Endodermal cell (in vitro differentiated cells): ENCODE results near the gene SNRPF. TPM values are rescaled to one million over a fixed set of nuclear protein-coding genes. Genes with fewer than 3 reads are reported as not detected.

Source experiments
- DNase-seq: peaks from one replicate; pipeline ENCODE4 v3.0.0-alpha.2; 2017
- H3K27ac ChIP-seq: 2 replicates; pipeline ENCODE4 v1.5.1; 2013; ENCODE audit warnings: mild to moderate bottlenecking, low read depth, low read length, moderate library complexity
- H3K27me3 ChIP-seq: 2 replicates; pipeline ENCODE4 v1.6.1; 2013; ENCODE audit warnings: mild to moderate bottlenecking, low read length, moderate library complexity; ENCODE audit not compliant: insufficient read depth, control insufficient read depth, poor library complexity, severe bottlenecking
- H3K36me3 ChIP-seq: 2 replicates; pipeline ENCODE4 v1.7.0; 2013; ENCODE audit warnings: mild to moderate bottlenecking, low read length, moderate library complexity; ENCODE audit not compliant: control insufficient read depth, insufficient read depth
- H3K4me1 ChIP-seq: one replicate; pipeline ENCODE4 v1.7.0; 2013; ENCODE audit warnings: low read length; ENCODE audit not compliant: control insufficient read depth, insufficient read depth
- H3K4me3 ChIP-seq: 2 replicates; pipeline ENCODE4 v1.5.1; 2013; ENCODE audit warnings: mild to moderate bottlenecking, low read length, moderate library complexity
- H3K9ac ChIP-seq: 2 replicates; pipeline ENCODE4 v1.6.1; 2013; ENCODE audit warnings: mild to moderate bottlenecking, low read length, moderate library complexity; ENCODE audit not compliant: poor library complexity, severe bottlenecking; ENCODE audit errors: extremely low read depth
- H3K9me3 ChIP-seq: 2 replicates; pipeline ENCODE4 v1.6.1; 2013; ENCODE audit warnings: mild to moderate bottlenecking, low read length, moderate library complexity; ENCODE audit not compliant: control insufficient read depth
- H3K27ac Mint-ChIP-seq: 2 replicates; pipeline ENCODE4 v1.8.0; 2020; ENCODE audit warnings: mixed read lengths
- H3K27me3 Mint-ChIP-seq: 2 replicates; pipeline ENCODE4 v1.8.0; 2021; ENCODE audit warnings: mild to moderate bottlenecking, mixed read lengths; ENCODE audit not compliant: insufficient read depth
- H3K36me3 Mint-ChIP-seq: 2 replicates; pipeline ENCODE4 v1.8.0; 2020; ENCODE audit warnings: low read depth, mixed read lengths
- H3K4me1 Mint-ChIP-seq: 2 replicates; pipeline ENCODE4 v1.8.0; 2020; ENCODE audit warnings: mixed read lengths
- H3K4me3 Mint-ChIP-seq: 2 replicates; pipeline ENCODE4 v1.8.0; 2020; ENCODE audit warnings: mild to moderate bottlenecking, moderate library complexity, mixed read lengths
- H3K9me3 Mint-ChIP-seq: 2 replicates; pipeline ENCODE4 v1.8.0; 2020; ENCODE audit warnings: mild to moderate bottlenecking, mixed read lengths
- CTCF ChIP-seq: fragments of 200-600 bp; sonication (generic); conservative IDR thresholded peaks from 2 replicates; pipeline ENCODE4 v1.5.0; 2021; ENCODE audit warnings: antibody characterized with exemption, mild to moderate bottlenecking
- WGBS, 2 experiments: methylation state at CpG; one replicate each; pipeline versions ENCODE4 v1.1.5 to v1.1.7; 2013; ENCODE audit warnings: missing lambda C conversion rate in 2 of 2, mixed read lengths in 1 of 2; ENCODE audit not compliant: insufficient coverage in 1 of 2, insufficient read length in 1 of 2; 5-methylcytosine and 5-hydroxymethylcytosine counted together
- total RNA-seq, 2 donors: library from RNA; stranded (reverse); fragmentation: NEBNext Ultra II Directional in 1 of 2; extraction: Animal tissue kit (Norgen Biotek cat#: 25700) in 1 of 2; gene quantifications; 2 replicates in 1 of 2; 3 replicates in 1 of 2; pipeline ENCODE4 v1.2.1, GENCODE V29; 2021

The SNRPF gene
- total RNA-seq, 2 donors from 2014 or later: 59.6 to 66.5 TPM

GRCh38 chr12:95830335-95831089 lies 28.2 kb upstream of the SNRPF start:
- no peak for DNase-seq
- Mint-ChIP-seq H3K27ac (no peak overlapping the region), H3K4me3 (no peak overlapping the region), H3K27me3 (no peaks in the 10 kb centered on the region), H3K9me3 (no peaks in the 10 kb centered on the region), H3K36me3 (no peaks in the 10 kb centered on the region), H3K4me1 (peaks cover 9% of the 10 kb centered on the region)
- no peak overlapping the region for H3K27ac ChIP-seq
- no peaks in the 10 kb centered on the region for H3K9me3 ChIP-seq
- no peaks in the 10 kb centered on the region for H3K27me3 ChIP-seq
- H3K36me3 ChIP-seq: no peaks in the 10 kb centered on the region
- H3K4me3 ChIP-seq: no peak overlapping the region
- no peaks in the 10 kb centered on the region for H3K4me1 ChIP-seq
- TF ChIP-seq CTCF: no peak
- WGBS, 2 experiments: 90 to 100% methylated on average over 1 of the region's 2 CpGs
- H3K9ac ChIP-seq: no peak overlapping the region

- 80% methylated on average over 1 of the region's 1 CpG; no CpG with 5 or more reads in 1 of the 2 experiments for WGBS, 2 experiments
- no peak overlapping the region for H3K4me3 ChIP-seq
- no peaks in the 10 kb centered on the region for H3K27me3 ChIP-seq
- Mint-ChIP-seq H3K27me3 (peaks cover 6% of the 10 kb centered on the region), H3K27ac (no peak overlapping the region), H3K4me1 (peaks cover 11% of the 10 kb centered on the region), H3K4me3 (no peak overlapping the region), H3K9me3 (no peaks in the 10 kb centered on the region), H3K36me3 (no peaks in the 10 kb centered on the region)
- no peaks in the 10 kb centered on the region for H3K4me1 ChIP-seq
- no peak for DNase-seq
- no peak for TF ChIP-seq CTCF
- H3K9ac ChIP-seq: no peak overlapping the region
- H3K27ac ChIP-seq: no peak overlapping the region
- H3K9me3 ChIP-seq: no peaks in the 10 kb centered on the region
- no peaks in the 10 kb centered on the region for H3K36me3 ChIP-seq
Observed at GRCh38 chr12:95834572-95834971, 24.2 kb upstream of the SNRPF start.

- Mint-ChIP-seq H3K36me3 (no peaks in the 10 kb centered on the region), H3K4me3 (no peak overlapping the region), H3K4me1 (peaks cover 11% of the 10 kb centered on the region), H3K27me3 (peaks cover 6% of the 10 kb centered on the region), H3K9me3 (no peaks in the 10 kb centered on the region), H3K27ac (no peak overlapping the region)
- H3K27ac ChIP-seq: no peak overlapping the region
- H3K36me3 ChIP-seq: no peaks in the 10 kb centered on the region
- H3K9me3 ChIP-seq: no peaks in the 10 kb centered on the region
- H3K27me3 ChIP-seq: no peaks in the 10 kb centered on the region
- no peaks in the 10 kb centered on the region for H3K4me1 ChIP-seq
- DNase-seq: no peak
- WGBS, 2 experiments: 79 to 86% methylated on average over 2 to 3 of the region's 3 CpGs
- no peak overlapping the region for H3K9ac ChIP-seq
- TF ChIP-seq CTCF: no peak
- H3K4me3 ChIP-seq: no peak overlapping the region
Observed at GRCh38 chr12:95836185-95836609, 22.6 kb upstream of the SNRPF start.
